HG02840 (cell line): ENCODE data around the gene ATP6V1G3.
"Not testable (repeated sequence)": the region's sequence is repeated elsewhere in the genome, so short reads cannot be mapped to it uniquely, and the experiment has no call there.

ENCODE experiments used
- ATAC-seq: cut with Tn5 transposase; IDR thresholded peaks from one replicate; pipeline ENCODE4 v1.9.1; 2021; ENCODE audit warnings: mild to moderate bottlenecking, moderate library complexity, moderate number of reproducible peaks; ENCODE audit not compliant: unreplicated experiment, low FRiP score

Gene ATP6V1G3

GRCh38 chr1:198498103-198498385, 42.4 kb downstream of the ATP6V1G3 start:
- ATAC-seq = no peak

DNA sequence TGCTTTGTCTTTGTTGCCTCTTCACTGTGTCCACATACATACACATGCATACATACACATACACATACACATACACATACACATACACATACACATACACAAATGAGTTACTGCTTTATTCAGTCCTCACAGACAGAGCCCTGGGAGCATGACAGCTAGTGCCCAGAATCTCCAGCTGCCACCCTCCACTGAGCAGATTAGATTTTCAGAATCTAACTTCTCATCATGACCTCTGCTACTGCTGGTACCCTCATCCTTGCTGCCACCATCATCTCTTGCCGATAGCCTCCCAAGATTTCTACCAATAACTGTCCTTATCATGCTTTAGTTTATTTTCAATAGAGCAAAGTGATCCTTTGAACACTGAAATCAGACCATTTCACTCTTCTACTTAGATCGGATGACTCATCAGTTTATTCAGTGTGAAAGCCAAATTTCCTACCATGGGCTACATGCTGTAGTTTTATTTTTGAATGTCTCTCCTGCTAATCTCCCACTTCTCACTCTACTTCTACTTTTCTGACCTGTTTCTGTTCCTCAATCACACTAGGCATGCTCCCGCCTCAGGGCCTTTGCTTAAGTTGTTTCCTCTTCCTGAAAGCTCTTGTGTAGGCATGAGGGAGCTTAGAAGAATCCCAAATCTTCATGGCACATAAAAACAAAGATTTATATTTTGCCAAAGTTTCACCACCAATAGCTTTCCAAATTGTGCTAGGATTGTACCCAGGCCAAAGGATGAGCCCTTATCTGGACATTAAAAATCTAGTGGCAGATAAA, 43.0 kb downstream of the ATP6V1G3 start:
- no peak for ATAC-seq

DNA sequence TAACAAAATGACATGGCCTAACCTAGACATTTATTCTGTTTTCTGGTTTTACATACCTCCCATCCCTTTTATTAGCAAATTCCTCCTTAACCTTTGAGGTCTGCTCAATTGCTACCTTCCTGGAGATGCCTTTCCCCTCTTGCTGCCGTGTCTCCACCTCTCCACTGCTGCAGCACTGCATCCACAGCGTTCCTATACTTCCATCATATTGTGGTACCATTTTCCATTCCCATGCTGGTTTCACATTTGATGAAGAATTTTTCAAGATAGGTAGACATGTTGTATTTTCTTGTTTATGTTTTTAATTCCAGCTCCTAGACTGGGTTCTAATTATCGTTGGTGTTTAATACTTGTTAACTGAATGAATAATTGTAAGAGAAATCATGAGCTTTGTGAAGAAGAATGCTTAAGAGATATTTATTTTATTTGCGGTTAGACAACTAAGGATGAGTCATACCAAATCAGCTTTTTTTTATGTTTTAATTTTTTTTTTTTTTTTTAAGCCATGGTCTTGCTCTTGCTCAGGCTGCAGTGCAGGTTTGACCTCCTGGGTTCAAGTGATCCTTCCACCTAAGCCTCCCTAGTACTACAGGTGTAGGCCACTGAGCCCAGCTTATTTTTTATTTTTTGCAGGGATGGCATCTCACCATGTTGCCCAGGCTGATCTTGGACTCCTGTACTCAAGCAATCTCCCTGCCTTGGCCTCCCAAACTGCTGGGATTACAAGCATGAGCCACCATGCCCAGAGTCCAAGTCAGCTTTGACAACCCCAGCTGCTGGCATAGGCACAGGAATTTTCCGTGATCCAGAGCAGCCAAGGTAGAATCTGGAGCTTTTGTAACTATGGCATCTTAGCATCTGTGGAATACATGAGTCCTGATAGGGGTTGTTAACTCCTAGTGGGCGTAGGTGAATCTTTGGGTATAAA, 44.0 kb downstream of the ATP6V1G3 start:
- ATAC-seq = no peak

GRCh38 chr1:198495631-198496030, 44.8 kb downstream of the ATP6V1G3 start:
- no peak for ATAC-seq

- ATAC-seq = no peak
Observed at GRCh38 chr1:198494658-198495103, 45.8 kb downstream of the ATP6V1G3 start.

GRCh38 chr1:198494139-198494538, 46.3 kb downstream of the ATP6V1G3 start:
- no peak for ATAC-seq

DNA sequence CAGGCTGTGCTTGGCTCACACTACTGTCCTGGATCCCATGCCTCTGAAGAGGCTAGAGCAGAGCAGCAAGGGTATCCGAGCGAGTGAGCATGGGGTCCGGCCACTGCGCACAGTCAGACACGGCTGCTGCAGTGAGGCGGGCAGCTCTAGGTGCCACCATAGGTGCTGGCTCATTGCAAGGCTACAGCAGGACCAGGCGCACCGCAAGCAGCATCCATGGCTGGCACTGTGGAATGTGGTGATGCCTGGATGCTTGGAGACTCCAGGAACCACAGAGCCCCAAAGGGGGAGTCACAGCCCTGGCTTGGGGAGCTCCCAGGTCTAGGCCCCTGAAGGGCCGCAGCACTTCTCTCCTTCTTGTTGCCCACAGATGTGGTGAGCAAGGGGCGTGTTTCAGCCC, 47.2 kb downstream of the ATP6V1G3 start:
- no peak for ATAC-seq

GRCh38 chr1:198492872-198493271, 47.6 kb downstream of the ATP6V1G3 start:
- ATAC-seq = no peak

GRCh38 chr1:198491596-198491995, 48.9 kb downstream of the ATP6V1G3 start:
- no peak for ATAC-seq

- ATAC-seq = no peak
Observed at GRCh38 chr1:198491028-198491427, 49.5 kb downstream of the ATP6V1G3 start.

- no peak for ATAC-seq
Observed at GRCh38 chr1:198490224-198490623, 50.3 kb downstream of the ATP6V1G3 start.

- ATAC-seq = no peak
Observed at GRCh38 chr1:198486903-198487302, 53.6 kb downstream of the ATP6V1G3 start.

DNA sequence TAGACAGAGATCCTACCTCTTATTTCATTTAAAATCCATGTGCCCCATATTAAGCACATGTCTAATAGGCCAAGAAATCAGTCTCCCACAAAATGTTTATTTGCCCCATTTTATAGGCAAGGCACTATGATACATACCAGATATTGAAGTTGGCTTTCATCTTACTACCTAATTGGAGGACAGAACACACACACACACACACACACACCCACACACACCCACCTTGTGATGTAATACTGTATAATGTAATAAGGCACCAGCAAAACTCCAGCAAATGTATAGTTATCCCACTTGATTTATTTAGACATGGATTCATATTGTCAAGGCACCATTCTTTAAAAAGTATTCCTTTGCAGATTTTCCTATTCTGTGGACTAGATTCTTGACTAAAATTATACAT, 56.8 kb downstream of the ATP6V1G3 start:
- ATAC-seq = no peak

GRCh38 chr1:198483006-198483405, 57.5 kb downstream of the ATP6V1G3 start:
- ATAC-seq = no peak

GRCh38 chr1:198481661-198482060, 58.8 kb downstream of the ATP6V1G3 start:
- no peak for ATAC-seq

GRCh38 chr1:198480876-198481275, 59.6 kb downstream of the ATP6V1G3 start:
- no peak for ATAC-seq

DNA sequence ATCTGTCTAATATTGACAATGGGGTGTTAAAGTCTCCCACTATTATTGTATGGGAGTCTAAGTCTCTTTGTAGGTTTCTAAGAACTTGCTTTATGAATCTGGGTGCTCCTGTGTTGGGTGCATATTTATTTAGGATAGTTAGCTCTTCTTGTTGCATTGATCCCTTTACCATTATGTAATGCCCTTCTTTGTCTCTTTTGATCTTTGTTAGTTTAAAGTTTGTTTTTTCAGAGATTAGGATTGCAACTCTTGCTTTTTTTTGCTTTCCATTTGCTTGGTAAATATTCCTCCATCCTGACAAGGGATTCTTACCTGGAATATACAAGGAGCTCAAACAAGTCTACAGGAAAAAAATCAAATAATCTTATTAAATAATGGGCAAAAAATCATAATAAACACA, 63.1 kb downstream of the ATP6V1G3 start:
- not testable (repeated sequence) for ATAC-seq
